Measurements from ENCODE around the gene IGF2BP2.

- no peak for TF ChIP-seq POLR2A (IDR thresholded peaks at IDR 0.05)
- TF ChIP-seq, protein P1, sequence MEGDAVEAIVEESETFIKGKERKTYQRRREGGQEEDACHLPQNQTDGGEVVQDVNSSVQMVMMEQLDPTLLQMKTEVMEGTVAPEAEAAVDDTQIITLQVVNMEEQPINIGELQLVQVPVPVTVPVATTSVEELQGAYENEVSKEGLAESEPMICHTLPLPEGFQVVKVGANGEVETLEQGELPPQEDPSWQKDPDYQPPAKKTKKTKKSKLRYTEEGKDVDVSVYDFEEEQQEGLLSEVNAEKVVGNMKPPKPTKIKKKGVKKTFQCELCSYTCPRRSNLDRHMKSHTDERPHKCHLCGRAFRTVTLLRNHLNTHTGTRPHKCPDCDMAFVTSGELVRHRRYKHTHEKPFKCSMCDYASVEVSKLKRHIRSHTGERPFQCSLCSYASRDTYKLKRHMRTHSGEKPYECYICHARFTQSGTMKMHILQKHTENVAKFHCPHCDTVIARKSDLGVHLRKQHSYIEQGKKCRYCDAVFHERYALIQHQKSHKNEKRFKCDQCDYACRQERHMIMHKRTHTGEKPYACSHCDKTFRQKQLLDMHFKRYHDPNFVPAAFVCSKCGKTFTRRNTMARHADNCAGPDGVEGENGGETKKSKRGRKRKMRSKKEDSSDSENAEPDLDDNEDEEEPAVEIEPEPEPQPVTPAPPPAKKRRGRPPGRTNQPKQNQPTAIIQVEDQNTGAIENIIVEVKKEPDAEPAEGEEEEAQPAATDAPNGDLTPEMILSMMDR (IDR thresholded peaks at IDR 0.05): no peak
Measured at GRCh38 chr3:185653949-185654757, 170.7 kb downstream of the IGF2BP2 start.

All from testis (tissue), 2 donors.